Raji (cell line): ENCODE measurements around the gene ENO1.

ENCODE experiments used
- POLR2A ChIP-seq: IDR thresholded peaks from 2 replicates; pipeline ENCODE4 v1.6.1; 2011; ENCODE audit warnings: low read depth, low read length, control low read depth; ENCODE audit not compliant: insufficient read depth

Gene ENO1

GRCh38 chr1:8839990-8840389 lies 38.5 kb downstream of the ENO1 start:
- no peak for TF ChIP-seq POLR2A

GRCh38 chr1:8835941-8836643 lies 42.4 kb downstream of the ENO1 start:
- no peak for TF ChIP-seq POLR2A

- TF ChIP-seq POLR2A, result no peak
Observed at GRCh38 chr1:8831340-8831739, 47.1 kb downstream of the ENO1 start.

GRCh38 chr1:8825985-8826481 lies 52.5 kb downstream of the ENO1 start:
- TF ChIP-seq POLR2A, result no peak

- no peak for TF ChIP-seq POLR2A
Observed at GRCh38 chr1:8823295-8823664, 55.2 kb downstream of the ENO1 start.

- no peak for TF ChIP-seq POLR2A
Observed at GRCh38 chr1:8822373-8823294, 55.9 kb downstream of the ENO1 start.

GRCh38 chr1:8821084-8821483 lies 57.4 kb downstream of the ENO1 start:
- TF ChIP-seq POLR2A, result no peak

GRCh38 chr1:8818325-8818775 lies 60.1 kb downstream of the ENO1 start:
- no peak for TF ChIP-seq POLR2A

- peak; percentile 97 for TF ChIP-seq POLR2A
Observed at GRCh38 chr1:8817412-8818324, 60.8 kb downstream of the ENO1 start, which contains the start of gene RERE. TSS of gene RERE (minus strand) at chr1:8817640.

GRCh38 chr1:8816831-8817411 lies 61.6 kb downstream of the ENO1 start:
- no peak for TF ChIP-seq POLR2A

- TF ChIP-seq POLR2A, result no peak
Observed at GRCh38 chr1:8816264-8816663, 62.2 kb downstream of the ENO1 start.

GRCh38 chr1:8815582-8816151 lies 62.8 kb downstream of the ENO1 start:
- TF ChIP-seq POLR2A, result no peak

- TF ChIP-seq POLR2A, result no peak
Observed at GRCh38 chr1:8814865-8815264, 63.6 kb downstream of the ENO1 start.

- TF ChIP-seq POLR2A, result no peak
Observed at GRCh38 chr1:8813991-8814390, 64.5 kb downstream of the ENO1 start.
